Nephron progenitor cell (in vitro differentiated cells): Measurements from ENCODE around the gene POLG2.

Source experiments
- DNase-seq: peaks from one replicate; pipeline ENCODE4 v3.0.0; 2021
- H3K27ac Mint-ChIP-seq: 2 replicates; pipeline ENCODE4 v1.8.0; 2021; ENCODE audit warnings: mild to moderate bottlenecking, moderate library complexity, mixed read lengths
- H3K27me3 Mint-ChIP-seq: 2 replicates; pipeline ENCODE4 v1.8.0; 2021; ENCODE audit warnings: mild to moderate bottlenecking, low read depth, mixed read lengths; ENCODE audit not compliant: poor library complexity
- H3K36me3 Mint-ChIP-seq: 2 replicates; pipeline ENCODE4 v1.8.0; 2021; ENCODE audit warnings: low read depth, mixed read lengths
- H3K4me1 Mint-ChIP-seq: 2 replicates; pipeline ENCODE4 v1.8.0; 2021; ENCODE audit warnings: mixed read lengths
- H3K4me3 Mint-ChIP-seq: 2 replicates; pipeline ENCODE4 v1.8.0; 2021; ENCODE audit warnings: mild to moderate bottlenecking, moderate library complexity, mixed read lengths
- H3K9me3 Mint-ChIP-seq: 2 replicates; pipeline ENCODE4 v1.8.0; 2021; ENCODE audit warnings: mild to moderate bottlenecking, moderate library complexity, mixed read lengths
- CTCF ChIP-seq: fragments of 200-600 bp; sonication (generic); IDR thresholded peaks from 2 replicates; pipeline ENCODE4 v1.5.0; 2021; ENCODE audit warnings: antibody characterized with exemption

POLG2 gene

GRCh38 chr17:64459284-64459747 is 37.5 kb downstream of the POLG2 start:
- H3K27me3 Mint-ChIP-seq, result peaks cover 16% of the 10 kb centered on the region
- no peak overlapping the region for H3K27ac Mint-ChIP-seq
- no peaks in the 10 kb centered on the region for H3K36me3 Mint-ChIP-seq

GRCh38 chr17:64458756-64459155 is 38.1 kb downstream of the POLG2 start:
- H3K27me3 Mint-ChIP-seq, result peaks cover 16% of the 10 kb centered on the region
- TF ChIP-seq CTCF, result no peak
- no peak overlapping the region for H3K4me3 Mint-ChIP-seq
- no peaks in the 10 kb centered on the region for H3K9me3 Mint-ChIP-seq
- no peak overlapping the region for H3K27ac Mint-ChIP-seq
- no peak for DNase-seq
- no peaks in the 10 kb centered on the region for H3K4me1 Mint-ChIP-seq
- H3K36me3 Mint-ChIP-seq, result no peaks in the 10 kb centered on the region

More at GRCh38 chr17:64459284-64459747, 37.5 kb downstream of the POLG2 start:
- Mint-ChIP-seq H3K9me3 (no peaks in the 10 kb centered on the region), H3K4me1 (no peaks in the 10 kb centered on the region), H3K4me3 (no peak overlapping the region)
- no peak for DNase-seq
- TF ChIP-seq CTCF, result no peak

- H3K9me3 Mint-ChIP-seq, result no peaks in the 10 kb centered on the region
- H3K27ac Mint-ChIP-seq, result no peak overlapping the region
- DNase-seq, result no peak
- TF ChIP-seq CTCF, result no peak
- H3K36me3 Mint-ChIP-seq, result no peaks in the 10 kb centered on the region
- H3K27me3 Mint-ChIP-seq, result peaks cover 11% of the 10 kb centered on the region
- H3K4me3 Mint-ChIP-seq, result no peak overlapping the region
- H3K4me1 Mint-ChIP-seq, result no peaks in the 10 kb centered on the region
These were observed 39.7 kb downstream of the POLG2 start for GRCh38 chr17:64457156-64457555.

- Mint-ChIP-seq H3K9me3 (no peaks in the 10 kb centered on the region), H3K27me3 (peaks cover 11% of the 10 kb centered on the region), H3K27ac (no peak overlapping the region), H3K4me3 (no peak overlapping the region), H3K36me3 (no peaks in the 10 kb centered on the region), H3K4me1 (no peaks in the 10 kb centered on the region)
- DNase-seq, result no peak
- TF ChIP-seq CTCF, result no peak
These were observed 40.6 kb downstream of the POLG2 start for GRCh38 chr17:64455993-64456885.

- Mint-ChIP-seq H3K4me1 (no peaks in the 10 kb centered on the region), H3K27me3 (peaks cover 13% of the 10 kb centered on the region), H3K9me3 (no peaks in the 10 kb centered on the region), H3K4me3 (no peak overlapping the region), H3K36me3 (no peaks in the 10 kb centered on the region), H3K27ac (peak overlapping the region; percentile 54)
- no peak for DNase-seq
- TF ChIP-seq CTCF, result no peak
These were observed 47.3 kb downstream of the POLG2 start for GRCh38 chr17:64449545-64449944.
